H1 (cell line): Measurements from ENCODE around the gene FCN3. TPM values are rescaled to one million over a fixed set of nuclear protein-coding genes. Genes with fewer than 3 reads are reported as not detected.

ENCODE experiments used
- CTCF ChIA-PET: fragments of 300-600 bp; sonication (Branson Sonifier 250); formaldehyde crosslinking; loops from one replicate; lab custom pipeline; 2021; ENCODE audit not compliant: partially characterized antibody; lab: Charles Lee
- POLR2A ChIA-PET: fragments of 300-600 bp; sonication (Branson Sonifier 250); formaldehyde crosslinking; loops from one replicate; lab custom pipeline; 2021; ENCODE audit warnings: inconsistent platforms; ENCODE audit not compliant: partially characterized antibody; lab: Charles Lee
- DNase-seq, 2 experiments: peaks; one replicate each; pipeline versions ENCODE4 v3.0.0 to v3.0.0-alpha.2; 2010 to 2022; ENCODE audit warnings: low spot score in 2 of 2, low read depth in 1 of 2, mixed read lengths in 1 of 2
- FAIRE-seq: peaks from 2 replicates; lab custom pipeline; 2011; peaks lifted over from hg19 to GRCh38; lab: Jason Lieb, UNC
- H2AFZ ChIP-seq: 2 replicates; pipeline ENCODE4 v1.8.1; 2012; ENCODE audit warnings: low read length, inconsistent platforms
- H2AK5ac ChIP-seq: 2 replicates; pipeline ENCODE4 v1.6.1; 2013; ENCODE audit warnings: low read depth, low read length
- H2BK120ac ChIP-seq: replicated peaks from 2 replicates; pipeline ENCODE3; 2013; ENCODE audit warnings: low read depth, low read length, inconsistent platforms
- H2BK12ac ChIP-seq: 2 replicates; pipeline ENCODE4 v1.6.1; 2013; ENCODE audit warnings: low read depth, low read length
- H2BK15ac ChIP-seq: 2 replicates; pipeline ENCODE4 v1.6.1; 2013; ENCODE audit warnings: low read length
- H2BK20ac ChIP-seq: 2 replicates; pipeline ENCODE4 v1.6.1; 2013; ENCODE audit warnings: low read length
- H2BK5ac ChIP-seq: 2 replicates; pipeline ENCODE4 v1.6.1; 2013; ENCODE audit warnings: low read depth, low read length
- H3K14ac ChIP-seq: 2 replicates; pipeline ENCODE4 v1.6.1; 2013; ENCODE audit warnings: inconsistent platforms; ENCODE audit not compliant: insufficient read length
- H3K18ac ChIP-seq: 2 replicates; pipeline ENCODE4 v1.6.1; 2013; ENCODE audit warnings: low read length; ENCODE audit errors: extremely low read depth
- H3K23ac ChIP-seq: 2 replicates; pipeline ENCODE4 v1.6.1; 2013; ENCODE audit warnings: inconsistent platforms; ENCODE audit not compliant: insufficient read length
- H3K23me2 ChIP-seq: 2 replicates; pipeline ENCODE4 v1.6.1; 2013; ENCODE audit warnings: low read depth, low read length
- H3K27ac ChIP-seq: 2 replicates; pipeline ENCODE4 v1.6.1; 2011; ENCODE audit warnings: low read depth, low read length, inconsistent platforms
- H3K27me3 ChIP-seq, 4 experiments: replicated peaks in 1 of 4; 1 replicate in 1 of 4; 2 replicates in 3 of 4; pipeline versions ENCODE4 v1.6.1 to v1.8.1; 2011 to 2013; ENCODE audit warnings: low read length in 3 of 4, mild to moderate bottlenecking in 3 of 4, inconsistent platforms in 2 of 4, mixed read lengths in 2 of 4, moderate library complexity in 1 of 4; ENCODE audit not compliant: control insufficient read depth in 3 of 4, insufficient read depth in 3 of 4; ENCODE audit errors: extremely low read depth in 1 of 4
- H3K36me3 ChIP-seq, 4 experiments: 2 replicates each; pipeline versions ENCODE4 v1.6.1 to v1.8.1; 2011 to 2013; ENCODE audit warnings: mild to moderate bottlenecking in 4 of 4, low read length in 3 of 4, moderate library complexity in 2 of 4, control low read depth in 1 of 4, inconsistent platforms in 1 of 4; ENCODE audit not compliant: insufficient read depth in 4 of 4, control insufficient read depth in 2 of 4
- H3K4ac ChIP-seq: replicated peaks from 2 replicates; pipeline ENCODE3; 2013; ENCODE audit warnings: low read length, low read depth, mixed read lengths, inconsistent platforms; ENCODE audit not compliant: insufficient read length
- H3K4me1 ChIP-seq, 4 experiments: replicated peaks in 1 of 4; 1 replicate in 1 of 4; 2 replicates in 3 of 4; pipeline versions ENCODE4 v1.6.1 to v1.8.1; 2011 to 2013; ENCODE audit warnings: low read length in 3 of 4, inconsistent platforms in 2 of 4, mixed read lengths in 1 of 4; ENCODE audit not compliant: insufficient read depth in 4 of 4, control insufficient read depth in 3 of 4
- H3K4me2 ChIP-seq, 2 experiments: 2 replicates each; pipeline versions ENCODE4 v1.6.1 to v1.8.1; 2011 to 2013; ENCODE audit warnings: low read depth in 2 of 2, low read length in 2 of 2, control low read depth in 1 of 2, inconsistent platforms in 1 of 2, mild to moderate bottlenecking in 1 of 2; ENCODE audit not compliant: insufficient read depth in 1 of 2
- H3K4me3 ChIP-seq, 4 experiments: fragments of 200-600, 300-600 bp in 1 of 4; sonication (generic), shearing (Covaris generic), sonication (Bioruptor Twin) in 1 of 4; 2 replicates each; pipeline versions ENCODE4 v1.5.1 to v1.8.1; 2011 to 2016; ENCODE audit warnings: low read length in 4 of 4, low read depth in 3 of 4, control low read depth in 2 of 4, inconsistent platforms in 2 of 4, mild to moderate bottlenecking in 2 of 4, mixed read lengths in 1 of 4, moderate library complexity in 1 of 4; ENCODE audit not compliant: insufficient read depth in 2 of 4; ENCODE audit errors: extremely low read depth in 1 of 4
- H3K56ac ChIP-seq: replicated peaks from 2 replicates; pipeline ENCODE3; 2013; ENCODE audit warnings: low read depth, mild to moderate bottlenecking, mixed read lengths, low read length, inconsistent platforms; ENCODE audit not compliant: insufficient read length
- H3K79me1 ChIP-seq: 2 replicates; pipeline ENCODE4 v1.6.1; 2013; ENCODE audit warnings: low read depth, low read length, control low read depth
- H3K79me2 ChIP-seq, 2 experiments: 2 replicates each; pipeline versions ENCODE4 v1.6.1 to v1.8.1; 2012 to 2013; ENCODE audit warnings: low read length in 2 of 2, mild to moderate bottlenecking in 2 of 2, inconsistent platforms in 1 of 2; ENCODE audit not compliant: insufficient read depth in 2 of 2, control insufficient read depth in 1 of 2
- H3K9ac ChIP-seq, 4 experiments: replicated peaks in 1 of 4; 1 replicate in 1 of 4; 2 replicates in 3 of 4; pipeline versions ENCODE4 v1.6.1 to v1.8.1; 2011 to 2013; ENCODE audit warnings: low read depth in 3 of 4, low read length in 3 of 4, control low read depth in 2 of 4, mild to moderate bottlenecking in 2 of 4, moderate library complexity in 2 of 4, inconsistent platforms in 1 of 4; ENCODE audit errors: extremely low read depth in 1 of 4
- H3K9me3 ChIP-seq, 2 experiments: 2 replicates each; pipeline versions ENCODE4 v1.6.1 to v1.8.1; 2012 to 2013; ENCODE audit warnings: mild to moderate bottlenecking in 2 of 2, moderate library complexity in 2 of 2, control low read depth in 1 of 2, inconsistent platforms in 1 of 2, low read depth in 1 of 2, low read length in 1 of 2, mixed read lengths in 1 of 2; ENCODE audit not compliant: insufficient read depth in 2 of 2
- H4K20me1 ChIP-seq, 2 experiments: replicated peaks in 1 of 2; 2 replicates each; pipeline versions ENCODE3 to v1.8.1; 2011 to 2013; ENCODE audit warnings: inconsistent platforms in 2 of 2, low read length in 2 of 2, mild to moderate bottlenecking in 1 of 2; ENCODE audit not compliant: insufficient read depth in 2 of 2, control insufficient read depth in 1 of 2
- H4K5ac ChIP-seq: 2 replicates; pipeline ENCODE4 v1.6.1; 2013; ENCODE audit warnings: low read length, low read depth, mixed read lengths, inconsistent platforms; ENCODE audit not compliant: insufficient read length
- H4K8ac ChIP-seq: 2 replicates; pipeline ENCODE4 v1.8.0; 2013; ENCODE audit warnings: mild to moderate bottlenecking, moderate library complexity, low read length, inconsistent platforms; ENCODE audit not compliant: insufficient read depth; ENCODE audit errors: extremely low read depth
- H4K91ac ChIP-seq: replicated peaks from 2 replicates; pipeline ENCODE3; 2013; ENCODE audit warnings: low read length, mixed read lengths, inconsistent platforms; ENCODE audit not compliant: insufficient read length
- CREB1 ChIP-seq: IDR thresholded peaks from 2 replicates; pipeline ENCODE4 v1.6.1; 2012; ENCODE audit warnings: inconsistent platforms
- EP300 ChIP-seq, 2 experiments: IDR thresholded peaks; 1 replicate in 1 of 2; 2 replicates in 1 of 2; pipeline ENCODE4 v1.6.1; 2011 to 2012; ENCODE audit warnings: low read depth in 2 of 2, low read length in 2 of 2, mild to moderate bottlenecking in 2 of 2, borderline replicate concordance in 1 of 2, inconsistent platforms in 1 of 2, moderate library complexity in 1 of 2
- RAD21 ChIP-seq, 2 experiments: IDR thresholded peaks in 1 of 2; conservative IDR thresholded peaks in 1 of 2; 2 replicates each; pipeline ENCODE4 v1.6.1; 2011; ENCODE audit warnings: low read depth in 2 of 2, low read length in 2 of 2, improper control_type of control experiment in 1 of 2, inconsistent platforms in 1 of 2, mild to moderate bottlenecking in 1 of 2, moderate library complexity in 1 of 2
- SP1 ChIP-seq: IDR thresholded peaks from 2 replicates; pipeline ENCODE4 v1.6.1; 2011; ENCODE audit warnings: low read depth, low read length
- WGBS, 2 experiments: shearing (Covaris generic) in 1 of 2; methylation state at CpG; one replicate each; pipeline versions ENCODE4 v1.1.6 to v1.1.7; 2013 to 2015; ENCODE audit warnings: low lambda C conversion rate in 2 of 2, mixed read lengths in 2 of 2, inconsistent platforms in 1 of 2, low coverage in 1 of 2, missing lambda C conversion rate in 1 of 2; ENCODE audit not compliant: insufficient replicate concordance in 2 of 2, insufficient coverage in 1 of 2, insufficient read length in 1 of 2; ENCODE audit errors: extremely low coverage in 1 of 2, missing lambda C conversion rate in 1 of 2; 5-methylcytosine and 5-hydroxymethylcytosine counted together
- polyA plus RNA-seq, 7 experiments: library from polyadenylated mRNA; depleted of rRNA in 3 of 7; stranded (reverse) in 5 of 7; unstranded in 2 of 7; fragments of >200 nt in 5 of 7; fragments of 200-250 nt in 2 of 7; gene quantifications; 1 replicate in 5 of 7; 2 replicates in 1 of 7; 4 replicates in 1 of 7; pipeline versions ENCODE4 v1.2.1 to v1.2.3, GENCODE V29; 2011 to 2013; ENCODE audit warnings: missing spikeins in 2 of 7, mixed read lengths in 2 of 7
- total RNA-seq: library from RNA; stranded (reverse); fragmentation: NEBNext Ultra II Directional; extraction: Animal tissue kit (Norgen Biotek cat#: 25700); gene quantifications from 2 replicates; pipeline ENCODE4 v1.2.1, GENCODE V29; 2021
- TF ChIP-seq, protein P1 (sequence below): IDR thresholded peaks from 2 replicates; pipeline ENCODE4 v1.6.1; 2012; ENCODE audit warnings: inconsistent platforms
- TF ChIP-seq, protein P2 (sequence below), 3 experiments: IDR thresholded peaks; 1 replicate in 2 of 3; 2 replicates in 1 of 3; pipeline versions ENCODE4 v1.5.1 to v1.6.1; 2011; ENCODE audit warnings: low read length in 3 of 3, mild to moderate bottlenecking in 3 of 3, inconsistent platforms in 2 of 3, low read depth in 1 of 3, moderate library complexity in 1 of 3; ENCODE audit not compliant: insufficient read depth in 1 of 3; ENCODE audit errors: control extremely low read depth in 1 of 3

The FCN3 gene
- total and polyA plus RNA-seq, 2 of the 8 experiments (the other 6 are each of a cell fraction or from before 2014, with no cell fraction given): 0.30 to 0.57 TPM

DNA sequence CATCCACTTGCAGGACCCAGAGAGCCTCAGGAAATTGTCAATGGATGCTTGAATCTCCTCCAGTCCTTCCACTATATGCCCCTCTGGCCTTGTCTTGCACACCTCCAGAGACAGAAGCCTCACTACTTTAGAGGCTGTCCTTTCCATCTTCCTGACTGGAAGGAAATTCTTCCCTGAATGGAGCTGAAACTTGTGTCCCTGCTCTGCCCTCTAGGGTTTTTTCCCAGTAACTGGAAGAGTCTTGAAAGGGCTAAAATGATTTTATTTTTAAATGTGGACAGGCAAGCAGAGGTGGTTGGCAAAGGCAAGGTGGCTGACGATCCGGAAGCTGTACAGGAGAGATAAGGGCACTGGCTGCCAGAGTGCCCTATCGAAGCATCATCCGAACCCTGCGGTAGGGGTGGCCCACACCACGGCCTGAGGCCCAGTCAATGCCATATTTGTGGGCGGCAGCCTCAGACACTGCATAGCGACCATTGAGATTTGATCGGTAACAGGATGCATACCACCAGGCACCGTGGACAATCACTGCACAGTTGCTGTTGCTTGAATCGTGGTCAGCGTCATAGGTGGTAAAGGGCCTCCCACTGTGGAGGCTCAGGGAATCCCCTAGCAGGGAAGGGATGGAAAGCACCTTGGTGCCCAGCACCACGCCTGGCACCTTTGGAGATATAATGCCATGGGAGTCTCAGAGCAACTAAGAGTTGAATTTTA, 5.6 kb downstream of the FCN3 start:
- H3K9ac ChIP-seq: no peak overlapping the region; a peak in 1 of 7 replicates
- H3K56ac ChIP-seq: no peak overlapping the region
- no peak overlapping the region for H2BK5ac ChIP-seq
- H3K4ac ChIP-seq: no peak overlapping the region
- 84% methylated on average over 13 of the region's 13 CpGs; no CpG with 5 or more reads in 1 of the 2 experiments for WGBS, 2 experiments
- H2BK20ac ChIP-seq: no peak overlapping the region
- H3K79me2 ChIP-seq: no peaks in the 10 kb centered on the region
- H4K91ac ChIP-seq: no peak overlapping the region
- no peak overlapping the region for H3K23ac ChIP-seq
- peaks cover 2% of the 10 kb centered on the region; the same call in 1 of the 2 replicates for H3K23me2 ChIP-seq
- H2BK12ac ChIP-seq: no peak overlapping the region
- H4K5ac ChIP-seq: no peak overlapping the region
- no peak for DNase-seq
- TF ChIP-seq, protein P1, sequence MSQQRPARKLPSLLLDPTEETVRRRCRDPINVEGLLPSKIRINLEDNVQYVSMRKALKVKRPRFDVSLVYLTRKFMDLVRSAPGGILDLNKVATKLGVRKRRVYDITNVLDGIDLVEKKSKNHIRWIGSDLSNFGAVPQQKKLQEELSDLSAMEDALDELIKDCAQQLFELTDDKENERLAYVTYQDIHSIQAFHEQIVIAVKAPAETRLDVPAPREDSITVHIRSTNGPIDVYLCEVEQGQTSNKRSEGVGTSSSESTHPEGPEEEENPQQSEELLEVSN: no peak
- TF ChIP-seq CREB1 (no peak), SP1 (no peak), EP300 (IDR thresholded peaks at IDR 0.05; ENCODE audit: borderline replicate concordance in 1 of 2, low read depth in 2 of 2, low read length in 2 of 2) (no peak), RAD21 (IDR thresholded peaks at IDR 0.05 in 1 of 2, conservative IDR thresholded peaks at IDR 0.05 in 1 of 2; ENCODE audit: low read depth in 2 of 2, low read length in 2 of 2) (peak; percentile 21 to 58; a peak in 3 of 4 replicates)
- TF ChIP-seq, protein P2, sequence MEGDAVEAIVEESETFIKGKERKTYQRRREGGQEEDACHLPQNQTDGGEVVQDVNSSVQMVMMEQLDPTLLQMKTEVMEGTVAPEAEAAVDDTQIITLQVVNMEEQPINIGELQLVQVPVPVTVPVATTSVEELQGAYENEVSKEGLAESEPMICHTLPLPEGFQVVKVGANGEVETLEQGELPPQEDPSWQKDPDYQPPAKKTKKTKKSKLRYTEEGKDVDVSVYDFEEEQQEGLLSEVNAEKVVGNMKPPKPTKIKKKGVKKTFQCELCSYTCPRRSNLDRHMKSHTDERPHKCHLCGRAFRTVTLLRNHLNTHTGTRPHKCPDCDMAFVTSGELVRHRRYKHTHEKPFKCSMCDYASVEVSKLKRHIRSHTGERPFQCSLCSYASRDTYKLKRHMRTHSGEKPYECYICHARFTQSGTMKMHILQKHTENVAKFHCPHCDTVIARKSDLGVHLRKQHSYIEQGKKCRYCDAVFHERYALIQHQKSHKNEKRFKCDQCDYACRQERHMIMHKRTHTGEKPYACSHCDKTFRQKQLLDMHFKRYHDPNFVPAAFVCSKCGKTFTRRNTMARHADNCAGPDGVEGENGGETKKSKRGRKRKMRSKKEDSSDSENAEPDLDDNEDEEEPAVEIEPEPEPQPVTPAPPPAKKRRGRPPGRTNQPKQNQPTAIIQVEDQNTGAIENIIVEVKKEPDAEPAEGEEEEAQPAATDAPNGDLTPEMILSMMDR (IDR thresholded peaks at IDR 0.05; ENCODE audit: control extremely low read depth in 1 of 3, insufficient read depth in 1 of 3, low read depth in 1 of 3, low read length in 3 of 3): peak in 2 of 3 experiments; percentile 45 to 53; a peak in 2 of 4 replicates
- no peaks in the 10 kb centered on the region for H3K79me1 ChIP-seq
- H3K27me3 ChIP-seq: no peaks in the 10 kb centered on the region
- H3K9me3 ChIP-seq: no peaks in the 10 kb centered on the region
- H2BK120ac ChIP-seq: no peak overlapping the region
- H3K18ac ChIP-seq: no peak overlapping the region
- no peak for FAIRE-seq
- H3K4me2 ChIP-seq: no peak overlapping the region
- H3K4me1 ChIP-seq: peaks cover 3 to 15% (median 6%) of the 10 kb centered on the region in 4 experiments
- H3K14ac ChIP-seq: no peak overlapping the region
- no peak overlapping the region for H3K4me3 ChIP-seq
- POLR2A ChIA-PET: interaction anchor here (0.6 to 5.0 kb wide), 11 partner anchors 10 to 371 kb away, joined by 3 to 14 read pairs (median 4); partner anchors contain the start of genes CD164L2 and SYTL1
- H4K20me1 ChIP-seq: peaks cover 0 to 2% of the 10 kb centered on the region in 2 experiments
- no peak overlapping the region for H3K27ac ChIP-seq
- H2AFZ ChIP-seq: no peak overlapping the region
- CTCF ChIA-PET: interaction anchor here (0.7 to 28.8 kb wide), 23 partner anchors 8 to 266 kb away, joined by 3 to 625 read pairs (median 4); partner anchors contain the start of genes CD164L2, FCN3 and GPR3
- H3K36me3 ChIP-seq: no peaks in the 10 kb centered on the region
- H4K8ac ChIP-seq: no peak overlapping the region
- no peak overlapping the region for H2AK5ac ChIP-seq
- no peak overlapping the region for H2BK15ac ChIP-seq
